ENCODE data around the gene SPTLC3. TPM values are rescaled to one million over a fixed set of nuclear protein-coding genes. Genes with fewer than 3 reads are reported as not detected.

The SPTLC3 gene
- total RNA-seq, 2 experiments from 2014 or later = not detected

- TF ChIP-seq CTCF (conservative IDR thresholded peaks at IDR 0.05; ENCODE audit: low read length) (no peak), EZH2phosphoT487 (IDR thresholded peaks at IDR 0.05; ENCODE audit: borderline replicate concordance, low read depth, low read length) (no peak)
- H3K4me1 ChIP-seq (ENCODE audit: insufficient read depth, low read length, poor library complexity, severe bottlenecking) = peaks cover 21% of the 10 kb centered on the region
- CTCF ChIA-PET (ENCODE audit: unreplicated experiment) = interaction anchor here (0.6 kb wide), 1 partner anchor 19 kb away, joined by 3 read pairs; no protein-coding TSS in a partner anchor
- POLR2A ChIA-PET = interaction anchor here (0.7 to 0.8 kb wide), 3 partner anchors 10 to 368 kb away, joined by 3 read pairs; no protein-coding TSS in a partner anchor
- no peak overlapping the region for H3K27ac ChIP-seq (ENCODE audit: low read depth, low read length, poor library complexity, severe bottlenecking)
- BruUV-seq (replicated peaks) = no TSS peak
- no peaks in the 10 kb centered on the region for H3K9me3 ChIP-seq (ENCODE audit: low read length)
- no peaks in the 10 kb centered on the region for H3K36me3 ChIP-seq (ENCODE audit: insufficient read depth, low read length)
- peak overlapping the region; percentile 48 for H3K4me2 ChIP-seq (ENCODE audit: low read length)
- H3K79me2 ChIP-seq (ENCODE audit: insufficient read depth, low read depth, low read length) = no peaks in the 10 kb centered on the region
- H3K9me2 ChIP-seq (ENCODE audit: insufficient read depth, low read length) = no peaks in the 10 kb centered on the region
- H2AFZ ChIP-seq (ENCODE audit: low read length) = no peak overlapping the region
- H4K20me1 ChIP-seq (ENCODE audit: insufficient read depth, low read length) = no peaks in the 10 kb centered on the region
- DNase-seq (ENCODE audit: low spot score) = peak; percentile 71
- no peak overlapping the region for H3K4me3 ChIP-seq (ENCODE audit: low read depth, low read length, poor library complexity, severe bottlenecking)
- intact Hi-C loops (cut with micrococcal nuclease; ENCODE audit: unreplicated experiment) = no loop called here
Observed at GRCh38 chr20:13009682-13010406, 1.1 kb downstream of the SPTLC3 start.

GRCh38 chr20:13012886-13013285, 4.1 kb downstream of the SPTLC3 start:
- H3K4me2 ChIP-seq (ENCODE audit: low read length) = no peak overlapping the region
- no peak for TF ChIP-seq CTCF (conservative IDR thresholded peaks at IDR 0.05; ENCODE audit: low read length)
- no peak for TF ChIP-seq EZH2phosphoT487 (IDR thresholded peaks at IDR 0.05; ENCODE audit: borderline replicate concordance, low read depth, low read length)
- no peaks in the 10 kb centered on the region for H3K9me3 ChIP-seq (ENCODE audit: low read length)
- H3K36me3 ChIP-seq (ENCODE audit: insufficient read depth, low read length) = no peaks in the 10 kb centered on the region
- peaks cover 21% of the 10 kb centered on the region for H3K4me1 ChIP-seq (ENCODE audit: insufficient read depth, low read length, poor library complexity, severe bottlenecking)
- H4K20me1 ChIP-seq (ENCODE audit: insufficient read depth, low read length) = no peaks in the 10 kb centered on the region
- no peak overlapping the region for H2AFZ ChIP-seq (ENCODE audit: low read length)
- H3K79me2 ChIP-seq (ENCODE audit: insufficient read depth, low read depth, low read length) = no peaks in the 10 kb centered on the region
- DNase-seq (ENCODE audit: low spot score) = no peak
- H3K4me3 ChIP-seq (ENCODE audit: low read depth, low read length, poor library complexity, severe bottlenecking) = no peak overlapping the region
- ChIA-PET POLR2A (no interaction called here), CTCF (ENCODE audit: unreplicated experiment) (no interaction called here)
- intact Hi-C loops (cut with micrococcal nuclease; ENCODE audit: unreplicated experiment) = no loop called here
- no peak overlapping the region for H3K27ac ChIP-seq (ENCODE audit: low read depth, low read length, poor library complexity, severe bottlenecking)
- no peaks in the 10 kb centered on the region for H3K9me2 ChIP-seq (ENCODE audit: insufficient read depth, low read length)
- BruUV-seq (replicated peaks) = no TSS peak

- Histone ChIP-seq H3K4me1 (ENCODE audit: insufficient read depth, low read length, poor library complexity, severe bottlenecking) (peaks cover 21% of the 10 kb centered on the region), H3K4me2 (ENCODE audit: low read length) (no peak overlapping the region), H3K36me3 (ENCODE audit: insufficient read depth, low read length) (no peaks in the 10 kb centered on the region), H3K79me2 (ENCODE audit: insufficient read depth, low read depth, low read length) (no peaks in the 10 kb centered on the region), H3K27ac (ENCODE audit: low read depth, low read length, poor library complexity, severe bottlenecking) (no peak overlapping the region), H3K9me3 (ENCODE audit: low read length) (no peaks in the 10 kb centered on the region), H4K20me1 (ENCODE audit: insufficient read depth, low read length) (no peaks in the 10 kb centered on the region), H3K4me3 (ENCODE audit: low read depth, low read length, poor library complexity, severe bottlenecking) (no peak overlapping the region), H2AFZ (ENCODE audit: low read length) (no peak overlapping the region), H3K9me2 (ENCODE audit: insufficient read depth, low read length) (no peaks in the 10 kb centered on the region)
- BruUV-seq (replicated peaks) = no TSS peak
- DNase-seq (ENCODE audit: low spot score) = no peak
- CTCF ChIA-PET (ENCODE audit: unreplicated experiment) = no interaction called here
- intact Hi-C loops (cut with micrococcal nuclease; ENCODE audit: unreplicated experiment) = no loop called here
- no peak for TF ChIP-seq CTCF (conservative IDR thresholded peaks at IDR 0.05; ENCODE audit: low read length)
- no peak for TF ChIP-seq EZH2phosphoT487 (IDR thresholded peaks at IDR 0.05; ENCODE audit: borderline replicate concordance, low read depth, low read length)
- POLR2A ChIA-PET = no interaction called here
Observed at GRCh38 chr20:13013411-13013810, 4.6 kb downstream of the SPTLC3 start.
